CD14-positive monocyte (primary cell): ENCODE results near the gene SLC30A3. TPM values are rescaled to one million over a fixed set of nuclear protein-coding genes. Genes with fewer than 3 reads are reported as not detected.

Experiments used
- DNase-seq, 3 donors: peaks; one replicate each; pipeline ENCODE4 v3.0.0-alpha.2; 2011 to 2022
- H2AFZ ChIP-seq: 2 replicates; pipeline ENCODE4 v1.6.0; 2012; ENCODE audit warnings: mild to moderate bottlenecking, low read depth, low read length, inconsistent platforms; ENCODE audit not compliant: insufficient read depth, poor library complexity, severe bottlenecking
- H3K27ac ChIP-seq, 2 donors: 1 replicate in 1 of 2; 2 replicates in 1 of 2; pipeline ENCODE4 v1.5.1; 2012 to 2013; ENCODE audit warnings: low read length in 2 of 2, control low read depth in 1 of 2, inconsistent platforms in 1 of 2, low read depth in 1 of 2, mild to moderate bottlenecking in 1 of 2
- H3K27me3 ChIP-seq, 2 donors: one replicate each; pipeline versions ENCODE4 v1.6.0 to v1.6.1; 2011 to 2013; ENCODE audit warnings: low read length in 2 of 2; ENCODE audit not compliant: control insufficient read depth in 2 of 2, insufficient read depth in 2 of 2
- H3K36me3 ChIP-seq, 2 donors: replicated peaks in 1 of 2; 1 replicate in 1 of 2; 2 replicates in 1 of 2; pipeline versions ENCODE4 v1.5.1 to v1.6.1; 2012 to 2013; ENCODE audit warnings: low read length in 2 of 2, control low read depth in 1 of 2, inconsistent platforms in 1 of 2, mild to moderate bottlenecking in 1 of 2; ENCODE audit not compliant: insufficient read depth in 2 of 2, control insufficient read depth in 1 of 2
- H3K4me1 ChIP-seq, 2 donors: 1 replicate in 1 of 2; 2 replicates in 1 of 2; pipeline versions ENCODE4 v1.5.1 to v1.6.1; 2012 to 2013; ENCODE audit warnings: low read length in 2 of 2, control low read depth in 1 of 2, inconsistent platforms in 1 of 2, mild to moderate bottlenecking in 1 of 2, moderate library complexity in 1 of 2; ENCODE audit not compliant: insufficient read depth in 2 of 2, control insufficient read depth in 1 of 2
- H3K4me2 ChIP-seq: replicated peaks from 2 replicates; pipeline ENCODE3; 2012; ENCODE audit warnings: low read length, moderate library complexity, mild to moderate bottlenecking; ENCODE audit not compliant: poor library complexity, severe bottlenecking; ENCODE audit errors: extremely low read depth
- H3K4me3 ChIP-seq, 3 experiments: fragments of 200-600 bp in 1 of 3; sonication (generic) in 1 of 3; replicated peaks in 1 of 3; 1 replicate in 2 of 3; 2 replicates in 1 of 3; pipeline ENCODE4 v1.5.1; 2011 to 2013; ENCODE audit warnings: low read length in 3 of 3, mild to moderate bottlenecking in 3 of 3, control low read depth in 2 of 3, low read depth in 2 of 3, inconsistent platforms in 1 of 3, moderate library complexity in 1 of 3
- H3K79me2 ChIP-seq: 2 replicates; pipeline ENCODE4 v1.6.0; 2012; ENCODE audit warnings: mild to moderate bottlenecking, control low read depth, inconsistent platforms, low read length, moderate library complexity; ENCODE audit not compliant: insufficient read depth
- H3K9ac ChIP-seq: 2 replicates; pipeline ENCODE4 v1.6.0; 2017; ENCODE audit warnings: low read length, mild to moderate bottlenecking; ENCODE audit not compliant: insufficient read depth, poor library complexity, severe bottlenecking
- H3K9me3 ChIP-seq, 2 donors: replicated peaks in 1 of 2; 1 replicate in 1 of 2; 2 replicates in 1 of 2; pipeline versions ENCODE4 v1.5.1 to v1.6.1; 2012 to 2013; ENCODE audit warnings: low read length in 2 of 2, control low read depth in 1 of 2; ENCODE audit not compliant: control insufficient read depth in 1 of 2, insufficient read depth in 1 of 2
- H4K20me1 ChIP-seq: 2 replicates; pipeline ENCODE4 v1.6.0; 2012; ENCODE audit warnings: mild to moderate bottlenecking, low read length, control low read depth, moderate library complexity; ENCODE audit not compliant: insufficient read depth
- H3K27ac Mint-ChIP-seq, 7 donors: one replicate each; pipeline ENCODE4 v1.8.0; 2020; ENCODE audit warnings: mild to moderate bottlenecking in 7 of 7, mixed read lengths in 7 of 7, moderate library complexity in 6 of 7, inconsistent platforms in 2 of 7
- H3K27me3 Mint-ChIP-seq, 3 donors: one replicate each; pipeline ENCODE4 v1.8.0; 2021 to 2022; ENCODE audit warnings: low read depth in 3 of 3, mild to moderate bottlenecking in 3 of 3, mixed read lengths in 3 of 3, moderate library complexity in 3 of 3, inconsistent platforms in 1 of 3
- H3K36me3 Mint-ChIP-seq, 2 donors: one replicate each; pipeline ENCODE4 v1.8.0; 2020; ENCODE audit warnings: mixed read lengths in 2 of 2, inconsistent platforms in 1 of 2, mild to moderate bottlenecking in 1 of 2
- H3K4me1 Mint-ChIP-seq: one replicate; pipeline ENCODE4 v1.8.0; 2020; ENCODE audit warnings: mild to moderate bottlenecking, mixed read lengths
- H3K4me3 Mint-ChIP-seq, 2 donors: one replicate each; pipeline ENCODE4 v1.8.0; 2020; ENCODE audit warnings: mild to moderate bottlenecking in 2 of 2, mixed read lengths in 2 of 2, moderate library complexity in 1 of 2
- H3K9me3 Mint-ChIP-seq, 7 donors: one replicate each; pipeline ENCODE4 v1.8.0; 2020 to 2022; ENCODE audit warnings: mixed read lengths in 7 of 7, mild to moderate bottlenecking in 6 of 7, moderate library complexity in 6 of 7, inconsistent platforms in 2 of 7
- CTCF ChIP-seq: fragments of 200-600 bp; IDR thresholded peaks from one replicate; pipeline ENCODE4 v1.8.0; 2022; ENCODE audit warnings: antibody characterized with exemption, mild to moderate bottlenecking
- WGBS: methylation state at CpG from one replicate; pipeline ENCODE4 v1.1.5; 2013; ENCODE audit warnings: missing lambda C conversion rate; ENCODE audit not compliant: insufficient coverage; 5-methylcytosine and 5-hydroxymethylcytosine counted together
- intact Hi-C, 2 donors: fragments of 100-400 bp; cut with micrococcal nuclease; formaldehyde crosslinking; loops; one replicate each; pipeline versions ENCODE4 v1.15.0 to v1.15.1; 2023
- polyA plus RNA-seq, 3 donors: library from polyadenylated mRNA; depleted of rRNA in 1 of 3; unstranded in 2 of 3; stranded (reverse) in 1 of 3; fragments of 300-500 nt in 2 of 3; fragments of >200 nt in 1 of 3; fragmentation: Illumina TruSeq in 2 of 3; gene quantifications; 1 replicate in 2 of 3; 2 replicates in 1 of 3; pipeline ENCODE4 v1.2.3, GENCODE V29; 2012 to 2021

SLC30A3 gene
- polyA plus RNA-seq, 3 donors, result 0.08 TPM; not detected in 2

GRCh38 chr2:27218614-27219013, 44.2 kb downstream of the SLC30A3 start:
- no peak overlapping the region for H3K4me2 ChIP-seq
- TF ChIP-seq CTCF, result no peak
- Mint-ChIP-seq H3K27ac (no peak overlapping the region), H3K4me1 (peaks cover 18% of the 10 kb centered on the region), H3K36me3 (peaks cover 42 to 53% of the 10 kb centered on the region in 2 donors), H3K27me3 (peaks cover 0 to 1% (median 1%) of the 10 kb centered on the region in 3 donors), H3K4me3 (no peak overlapping the region), H3K9me3 (peaks cover 0 to 2% (median 0%) of the 10 kb centered on the region in 7 donors)
- H3K4me3 ChIP-seq, result no peak overlapping the region
- H3K27me3 ChIP-seq, result no peaks in the 10 kb centered on the region
- no peaks in the 10 kb centered on the region for H3K9me3 ChIP-seq
- H3K4me1 ChIP-seq, result peaks cover 12 to 21% of the 10 kb centered on the region in 2 donors
- no peaks in the 10 kb centered on the region for H4K20me1 ChIP-seq
- H3K27ac ChIP-seq, result no peak overlapping the region
- H3K36me3 ChIP-seq, result peaks cover 15 to 57% of the 10 kb centered on the region in 2 donors
- H2AFZ ChIP-seq, result no peak overlapping the region
- no peak for DNase-seq
- WGBS, result no CpG with 5 or more reads among the region's 4 CpGs
- intact Hi-C loops, result no loop called here
- H3K79me2 ChIP-seq, result peaks cover 4% of the 10 kb centered on the region
- no peak overlapping the region for H3K9ac ChIP-seq

DNA sequence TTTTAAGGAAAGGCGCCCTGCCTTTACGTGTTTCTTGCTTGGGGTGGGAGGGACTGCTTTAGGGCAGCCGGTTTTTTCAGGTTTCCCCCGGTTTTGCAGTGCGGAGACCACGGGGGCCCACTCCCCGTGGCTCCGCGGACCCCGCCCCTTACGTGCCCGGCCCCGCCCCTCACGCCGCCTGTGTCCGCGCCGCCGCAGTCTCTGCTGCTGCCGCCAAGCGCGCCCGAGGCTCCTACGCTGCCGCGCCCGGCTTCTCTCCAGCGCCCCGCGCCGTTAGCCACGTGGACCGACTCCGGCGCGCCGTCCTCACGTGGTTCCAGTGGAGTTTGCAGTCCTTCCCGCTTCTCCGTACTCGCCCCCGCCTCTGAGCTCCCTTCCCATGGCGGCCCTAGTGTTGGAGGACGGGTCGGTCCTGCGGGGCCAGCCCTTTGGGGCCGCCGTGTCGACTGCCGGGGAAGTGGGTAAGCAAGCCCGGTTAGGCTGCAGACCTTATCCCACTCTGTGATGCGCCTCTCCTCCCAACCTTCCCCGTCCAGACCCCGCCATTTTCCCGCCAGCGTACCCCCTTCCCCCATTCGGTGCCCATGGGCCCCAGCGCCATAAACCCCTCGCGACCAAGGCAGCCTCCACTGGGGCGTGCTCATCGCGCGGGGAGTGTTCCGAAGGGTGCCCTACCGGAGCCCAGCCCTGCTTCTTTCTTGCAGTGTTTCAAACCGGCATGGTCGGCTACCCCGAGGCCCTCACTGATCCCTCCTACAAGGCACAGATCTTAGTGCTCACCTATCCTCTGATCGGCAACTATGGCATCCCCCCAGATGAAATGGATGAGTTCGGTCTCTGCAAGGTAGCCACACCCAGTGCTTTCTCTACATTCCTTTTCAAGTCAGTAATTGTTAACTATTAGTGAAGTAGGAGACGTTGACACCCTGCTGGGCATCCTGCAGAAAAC, 45.4 kb downstream of the SLC30A3 start, which contains the start of gene CAD:
CAD (plus strand) TSS at position 197 of the 949 bp plus-strand sequence; CDS start at position 380, 183 bp downstream.
- Histone ChIP-seq H3K9ac (peak within 1 kb of the TSS; percentile 61), H3K36me3 (peaks cover 7 to 45% of the 10 kb centered on the region in 2 donors), H3K79me2 (peaks cover 13% of the 10 kb centered on the region), H3K9me3 (no peaks in the 10 kb centered on the region), H3K4me3 (peak within 1 kb of the TSS; percentile 65 to 86 (median 79)), H4K20me1 (no peaks in the 10 kb centered on the region), H2AFZ (peak within 1 kb of the TSS; percentile 88), H3K27ac (peak within 1 kb of the TSS; percentile 46 to 60), H3K4me2 (peak within 1 kb of the TSS; percentile 97), H3K27me3 (no peaks in the 10 kb centered on the region), H3K4me1 (peaks cover 20 to 30% of the 10 kb centered on the region in 2 donors)
- peak; percentile 72 to 85 (median 80) for DNase-seq
- H3K27me3 Mint-ChIP-seq, result peaks cover 0 to 1% (median 1%) of the 10 kb centered on the region in 3 donors
- TF ChIP-seq CTCF, result no peak
- H3K36me3 Mint-ChIP-seq, result peaks cover 32 to 43% of the 10 kb centered on the region in 2 donors
- intact Hi-C loops, result loop anchor here in 1 of 2 donors (2.0 kb wide), 1 partner anchor 85 kb away; no protein-coding TSS in a partner anchor
- H3K9me3 Mint-ChIP-seq, result peaks cover 0 to 2% (median 0%) of the 10 kb centered on the region in 7 donors
- H3K4me3 Mint-ChIP-seq, result peak within 1 kb of the TSS; percentile 89 to 93
- WGBS, result under 1% methylated on average over 67 of the region's 72 CpGs
- peak within 1 kb of the TSS; percentile 79 to 94 (median 87) for H3K27ac Mint-ChIP-seq
- H3K4me1 Mint-ChIP-seq, result peaks cover 27% of the 10 kb centered on the region
